Measurements from ENCODE around the gene TUBA3C. TPM values are rescaled to one million over a fixed set of nuclear protein-coding genes. Genes with fewer than 3 reads are reported as not detected.

TUBA3C gene
- total and polyA plus RNA-seq, 2 experiments from 2014 or later = not detected

DNA sequence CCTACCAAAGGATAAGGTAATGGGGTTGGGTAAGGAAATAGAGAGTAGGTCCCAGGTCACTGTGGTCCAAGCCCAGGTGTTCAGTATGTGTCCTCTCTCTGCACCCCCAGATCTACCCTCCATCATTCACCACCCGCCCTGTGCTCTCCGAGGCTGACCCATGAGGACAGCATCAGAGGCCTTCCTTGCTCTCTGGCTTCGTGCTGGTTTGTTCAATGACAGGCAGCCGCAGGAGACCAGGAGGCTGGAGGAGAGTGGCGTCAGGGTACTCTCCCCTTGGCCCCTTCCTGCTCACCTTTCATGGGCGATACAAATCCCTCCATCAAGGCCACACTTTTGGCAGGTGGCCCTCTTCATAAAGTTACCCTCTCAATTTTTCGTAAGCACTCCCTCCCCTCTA, 1.7 kb downstream of the TUBA3C start:
- Histone ChIP-seq H3K4me3 (no peak overlapping the region), H4K20me1 (replicated peaks; ENCODE audit: insufficient read depth) (no peaks in the 10 kb centered on the region), H3K4me1 (ENCODE audit: insufficient read depth) (no peaks in the 10 kb centered on the region), H2AFZ (no peak overlapping the region), H3K36me3 (ENCODE audit: insufficient read depth) (no peaks in the 10 kb centered on the region; the same call in 1 of the 2 replicates), H3K4me2 (no peak overlapping the region), H3K79me2 (replicated peaks; ENCODE audit: insufficient read depth) (no peaks in the 10 kb centered on the region), H3K27ac (ENCODE audit: low read depth) (no peak overlapping the region), H3K9me2 (ENCODE audit: insufficient read depth) (no peaks in the 10 kb centered on the region), H3K27me3 (ENCODE audit: insufficient read depth) (no peaks in the 10 kb centered on the region), H3F3A (replicated peaks; ENCODE audit: low read depth) (no peaks in the 10 kb centered on the region)
- H3K36me3 Mint-ChIP-seq (ENCODE audit: low read depth) = peaks cover 39% of the 10 kb centered on the region
- peaks cover 3% of the 10 kb centered on the region for H3K27me3 Mint-ChIP-seq (ENCODE audit: insufficient read depth, low read depth, poor library complexity)
- H3K4me1 Mint-ChIP-seq = no peaks in the 10 kb centered on the region
- ATAC-seq (no peak), DNase-seq (ENCODE audit: low spot score) (no peak)
- H3K4me3 Mint-ChIP-seq = no peak overlapping the region
- peaks cover 99% of the 10 kb centered on the region for H3K9me3 Mint-ChIP-seq
- TF ChIP-seq EZH2phosphoT487 (IDR thresholded peaks at IDR 0.05; ENCODE audit: unreplicated experiment) (no peak), JUNB (IDR thresholded peaks at IDR 0.05; ENCODE audit: unreplicated experiment) (no peak), CREB1 (CRISPR knock-in tag; IDR thresholded peaks at IDR 0.05; ENCODE audit: low read depth) (no peak), ZNF331 (CRISPR knock-in tag; IDR thresholded peaks at IDR 0.05; ENCODE audit: low read depth) (no peak), EZH2 (IDR thresholded peaks at IDR 0.05; ENCODE audit: low read depth, unreplicated experiment) (no peak), NANOG (IDR thresholded peaks at IDR 0.05; ENCODE audit: borderline replicate concordance) (no peak), ZNF114 (CRISPR knock-in tag; IDR thresholded peaks at IDR 0.05) (no peak)
- TF ChIP-seq, protein P1, sequence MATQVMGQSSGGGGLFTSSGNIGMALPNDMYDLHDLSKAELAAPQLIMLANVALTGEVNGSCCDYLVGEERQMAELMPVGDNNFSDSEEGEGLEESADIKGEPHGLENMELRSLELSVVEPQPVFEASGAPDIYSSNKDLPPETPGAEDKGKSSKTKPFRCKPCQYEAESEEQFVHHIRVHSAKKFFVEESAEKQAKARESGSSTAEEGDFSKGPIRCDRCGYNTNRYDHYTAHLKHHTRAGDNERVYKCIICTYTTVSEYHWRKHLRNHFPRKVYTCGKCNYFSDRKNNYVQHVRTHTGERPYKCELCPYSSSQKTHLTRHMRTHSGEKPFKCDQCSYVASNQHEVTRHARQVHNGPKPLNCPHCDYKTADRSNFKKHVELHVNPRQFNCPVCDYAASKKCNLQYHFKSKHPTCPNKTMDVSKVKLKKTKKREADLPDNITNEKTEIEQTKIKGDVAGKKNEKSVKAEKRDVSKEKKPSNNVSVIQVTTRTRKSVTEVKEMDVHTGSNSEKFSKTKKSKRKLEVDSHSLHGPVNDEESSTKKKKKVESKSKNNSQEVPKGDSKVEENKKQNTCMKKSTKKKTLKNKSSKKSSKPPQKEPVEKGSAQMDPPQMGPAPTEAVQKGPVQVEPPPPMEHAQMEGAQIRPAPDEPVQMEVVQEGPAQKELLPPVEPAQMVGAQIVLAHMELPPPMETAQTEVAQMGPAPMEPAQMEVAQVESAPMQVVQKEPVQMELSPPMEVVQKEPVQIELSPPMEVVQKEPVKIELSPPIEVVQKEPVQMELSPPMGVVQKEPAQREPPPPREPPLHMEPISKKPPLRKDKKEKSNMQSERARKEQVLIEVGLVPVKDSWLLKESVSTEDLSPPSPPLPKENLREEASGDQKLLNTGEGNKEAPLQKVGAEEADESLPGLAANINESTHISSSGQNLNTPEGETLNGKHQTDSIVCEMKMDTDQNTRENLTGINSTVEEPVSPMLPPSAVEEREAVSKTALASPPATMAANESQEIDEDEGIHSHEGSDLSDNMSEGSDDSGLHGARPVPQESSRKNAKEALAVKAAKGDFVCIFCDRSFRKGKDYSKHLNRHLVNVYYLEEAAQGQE (IDR thresholded peaks at IDR 0.05; ENCODE audit: unreplicated experiment) = no peak
- TF ChIP-seq, protein P2, sequence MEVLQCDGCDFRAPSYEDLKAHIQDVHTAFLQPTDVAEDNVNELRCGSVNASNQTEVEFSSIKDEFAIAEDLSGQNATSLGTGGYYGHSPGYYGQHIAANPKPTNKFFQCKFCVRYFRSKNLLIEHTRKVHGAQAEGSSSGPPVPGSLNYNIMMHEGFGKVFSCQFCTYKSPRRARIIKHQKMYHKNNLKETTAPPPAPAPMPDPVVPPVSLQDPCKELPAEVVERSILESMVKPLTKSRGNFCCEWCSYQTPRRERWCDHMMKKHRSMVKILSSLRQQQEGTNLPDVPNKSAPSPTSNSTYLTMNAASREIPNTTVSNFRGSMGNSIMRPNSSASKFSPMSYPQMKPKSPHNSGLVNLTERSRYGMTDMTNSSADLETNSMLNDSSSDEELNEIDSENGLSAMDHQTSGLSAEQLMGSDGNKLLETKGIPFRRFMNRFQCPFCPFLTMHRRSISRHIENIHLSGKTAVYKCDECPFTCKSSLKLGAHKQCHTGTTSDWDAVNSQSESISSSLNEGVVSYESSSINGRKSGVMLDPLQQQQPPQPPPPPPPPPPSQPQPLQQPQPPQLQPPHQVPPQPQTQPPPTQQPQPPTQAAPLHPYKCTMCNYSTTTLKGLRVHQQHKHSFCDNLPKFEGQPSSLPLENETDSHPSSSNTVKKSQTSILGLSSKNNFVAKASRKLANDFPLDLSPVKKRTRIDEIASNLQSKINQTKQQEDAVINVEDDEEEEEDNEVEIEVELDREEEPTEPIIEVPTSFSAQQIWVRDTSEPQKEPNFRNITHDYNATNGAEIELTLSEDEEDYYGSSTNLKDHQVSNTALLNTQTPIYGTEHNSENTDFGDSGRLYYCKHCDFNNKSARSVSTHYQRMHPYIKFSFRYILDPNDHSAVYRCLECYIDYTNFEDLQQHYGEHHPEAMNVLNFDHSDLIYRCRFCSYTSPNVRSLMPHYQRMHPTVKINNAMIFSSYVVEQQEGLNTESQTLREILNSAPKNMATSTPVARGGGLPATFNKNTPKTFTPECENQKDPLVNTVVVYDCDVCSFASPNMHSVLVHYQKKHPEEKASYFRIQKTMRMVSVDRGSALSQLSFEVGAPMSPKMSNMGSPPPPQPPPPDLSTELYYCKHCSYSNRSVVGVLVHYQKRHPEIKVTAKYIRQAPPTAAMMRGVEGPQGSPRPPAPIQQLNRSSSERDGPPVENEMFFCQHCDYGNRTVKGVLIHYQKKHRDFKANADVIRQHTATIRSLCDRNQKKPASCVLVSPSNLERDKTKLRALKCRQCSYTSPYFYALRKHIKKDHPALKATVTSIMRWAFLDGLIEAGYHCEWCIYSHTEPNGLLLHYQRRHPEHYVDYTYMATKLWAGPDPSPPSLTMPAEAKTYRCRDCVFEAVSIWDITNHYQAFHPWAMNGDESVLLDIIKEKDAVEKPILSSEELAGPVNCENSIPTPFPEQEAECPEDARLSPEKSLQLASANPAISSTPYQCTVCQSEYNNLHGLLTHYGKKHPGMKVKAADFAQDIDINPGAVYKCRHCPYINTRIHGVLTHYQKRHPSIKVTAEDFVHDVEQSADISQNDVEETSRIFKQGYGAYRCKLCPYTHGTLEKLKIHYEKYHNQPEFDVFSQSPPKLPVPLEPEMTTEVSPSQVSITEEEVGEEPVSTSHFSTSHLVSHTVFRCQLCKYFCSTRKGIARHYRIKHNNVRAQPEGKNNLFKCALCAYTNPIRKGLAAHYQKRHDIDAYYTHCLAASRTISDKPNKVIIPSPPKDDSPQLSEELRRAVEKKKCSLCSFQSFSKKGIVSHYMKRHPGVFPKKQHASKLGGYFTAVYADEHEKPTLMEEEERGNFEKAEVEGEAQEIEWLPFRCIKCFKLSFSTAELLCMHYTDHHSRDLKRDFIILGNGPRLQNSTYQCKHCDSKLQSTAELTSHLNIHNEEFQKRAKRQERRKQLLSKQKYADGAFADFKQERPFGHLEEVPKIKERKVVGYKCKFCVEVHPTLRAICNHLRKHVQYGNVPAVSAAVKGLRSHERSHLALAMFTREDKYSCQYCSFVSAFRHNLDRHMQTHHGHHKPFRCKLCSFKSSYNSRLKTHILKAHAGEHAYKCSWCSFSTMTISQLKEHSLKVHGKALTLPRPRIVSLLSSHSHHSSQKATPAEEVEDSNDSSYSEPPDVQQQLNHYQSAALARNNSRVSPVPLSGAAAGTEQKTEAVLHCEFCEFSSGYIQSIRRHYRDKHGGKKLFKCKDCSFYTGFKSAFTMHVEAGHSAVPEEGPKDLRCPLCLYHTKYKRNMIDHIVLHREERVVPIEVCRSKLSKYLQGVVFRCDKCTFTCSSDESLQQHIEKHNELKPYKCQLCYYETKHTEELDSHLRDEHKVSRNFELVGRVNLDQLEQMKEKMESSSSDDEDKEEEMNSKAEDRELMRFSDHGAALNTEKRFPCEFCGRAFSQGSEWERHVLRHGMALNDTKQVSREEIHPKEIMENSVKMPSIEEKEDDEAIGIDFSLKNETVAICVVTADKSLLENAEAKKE (CRISPR knock-in tag; IDR thresholded peaks at IDR 0.05) = no peak
- TF ChIP-seq, protein P3, sequence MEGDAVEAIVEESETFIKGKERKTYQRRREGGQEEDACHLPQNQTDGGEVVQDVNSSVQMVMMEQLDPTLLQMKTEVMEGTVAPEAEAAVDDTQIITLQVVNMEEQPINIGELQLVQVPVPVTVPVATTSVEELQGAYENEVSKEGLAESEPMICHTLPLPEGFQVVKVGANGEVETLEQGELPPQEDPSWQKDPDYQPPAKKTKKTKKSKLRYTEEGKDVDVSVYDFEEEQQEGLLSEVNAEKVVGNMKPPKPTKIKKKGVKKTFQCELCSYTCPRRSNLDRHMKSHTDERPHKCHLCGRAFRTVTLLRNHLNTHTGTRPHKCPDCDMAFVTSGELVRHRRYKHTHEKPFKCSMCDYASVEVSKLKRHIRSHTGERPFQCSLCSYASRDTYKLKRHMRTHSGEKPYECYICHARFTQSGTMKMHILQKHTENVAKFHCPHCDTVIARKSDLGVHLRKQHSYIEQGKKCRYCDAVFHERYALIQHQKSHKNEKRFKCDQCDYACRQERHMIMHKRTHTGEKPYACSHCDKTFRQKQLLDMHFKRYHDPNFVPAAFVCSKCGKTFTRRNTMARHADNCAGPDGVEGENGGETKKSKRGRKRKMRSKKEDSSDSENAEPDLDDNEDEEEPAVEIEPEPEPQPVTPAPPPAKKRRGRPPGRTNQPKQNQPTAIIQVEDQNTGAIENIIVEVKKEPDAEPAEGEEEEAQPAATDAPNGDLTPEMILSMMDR (conservative IDR thresholded peaks at IDR 0.05; ENCODE audit: low read depth in 2 of 2) = no peak
- H3K27ac Mint-ChIP-seq = no peak overlapping the region
